Stimulated activated CD4-positive, alpha-beta T cell treated with anti-CD3 and anti-CD28 coated beads, Interleukin-12 subunit alpha, Interleukin-12 subunit beta, amount 100 ng/mL, for 4 hours (primary cell): ENCODE data around the gene WDFY2.
A peak's percentile ranks its signal among the peaks of the same experiment; 100 is the strongest.
"Not testable (repeated sequence)": the region's sequence is repeated elsewhere in the genome, so short reads cannot be mapped to it uniquely, and the experiment has no call there.

Source experiments
- DNase-seq: peaks from one replicate; pipeline ENCODE4 v3.0.0-alpha.2; 2020

WDFY2 gene

GRCh38 chr13:51583875-51584730, at the start of gene WDFY2:
TSS of gene WDFY2 (plus strand) at chr13:51584462. CDS start at chr13:51584688, 226 bp downstream.
- peak; percentile 99 for DNase-seq

GRCh38 chr13:51538591-51539179, 45.6 kb upstream of the WDFY2 start:
- DNase-seq: no peak

- no peak for DNase-seq
Observed at GRCh38 chr13:51539887-51540286, 44.4 kb upstream of the WDFY2 start.

- no peak for DNase-seq
Observed at GRCh38 chr13:51541037-51541436, 43.2 kb upstream of the WDFY2 start.

GRCh38 chr13:51541809-51542258, 42.4 kb upstream of the WDFY2 start:
- no peak for DNase-seq

- DNase-seq: no peak
Observed at GRCh38 chr13:51542346-51543242, 41.7 kb upstream of the WDFY2 start.

GRCh38 chr13:51545446-51545845, 38.8 kb upstream of the WDFY2 start:
- DNase-seq: not testable (repeated sequence)

- DNase-seq: no peak
Observed at GRCh38 chr13:51547425-51548176, 36.7 kb upstream of the WDFY2 start.

- DNase-seq: no peak
Observed at GRCh38 chr13:51549050-51549449, 35.2 kb upstream of the WDFY2 start.

GRCh38 chr13:51549593-51549992, 34.7 kb upstream of the WDFY2 start:
- no peak for DNase-seq

- DNase-seq: no peak
Observed at GRCh38 chr13:51550151-51550550, 34.1 kb upstream of the WDFY2 start.

GRCh38 chr13:51551416-51551815, 32.8 kb upstream of the WDFY2 start:
- no peak for DNase-seq

GRCh38 chr13:51552027-51552426, 32.2 kb upstream of the WDFY2 start:
- no peak for DNase-seq

- no peak for DNase-seq
Observed at GRCh38 chr13:51553531-51553930, 30.7 kb upstream of the WDFY2 start.

GRCh38 chr13:51556740-51557139, 27.5 kb upstream of the WDFY2 start:
- DNase-seq: no peak

- no peak for DNase-seq
Observed at GRCh38 chr13:51557438-51557837, 26.8 kb upstream of the WDFY2 start.

- DNase-seq: no peak
Observed at GRCh38 chr13:51557875-51558612, 26.2 kb upstream of the WDFY2 start.

- no peak for DNase-seq
Observed at GRCh38 chr13:51559946-51560735, 24.1 kb upstream of the WDFY2 start.

- no peak for DNase-seq
Observed at GRCh38 chr13:51562011-51562671, 22.1 kb upstream of the WDFY2 start.

GRCh38 chr13:51564252-51564651, 20.0 kb upstream of the WDFY2 start:
- no peak for DNase-seq
